ENCODE data around the gene CLDN2.

The CLDN2 gene

GRCh38 chrX:106899276-106899675 is 20.9 kb upstream of the CLDN2 start:
- Histone ChIP-seq H3K27ac (ENCODE audit: low read length) (no peak overlapping the region), H2AFZ (ENCODE audit: low read length) (no peak overlapping the region), H3K4me3 (ENCODE audit: low read length) (no peak overlapping the region), H3K27me3 (replicated peaks; ENCODE audit: insufficient read depth, low read length) (no peaks in the 10 kb centered on the region), H3K79me2 (ENCODE audit: low read length) (no peaks in the 10 kb centered on the region), H3K4me2 (ENCODE audit: low read depth, low read length) (no peak overlapping the region), H3K36me3 (replicated peaks; ENCODE audit: insufficient read depth, low read length) (no peaks in the 10 kb centered on the region), H3K9ac (ENCODE audit: low read length) (no peak overlapping the region), H3K9me2 (replicated peaks; ENCODE audit: insufficient read depth, low read length) (no peaks in the 10 kb centered on the region), H3K4me1 (ENCODE audit: low read length) (no peaks in the 10 kb centered on the region), H4K20me1 (ENCODE audit: insufficient read depth, low read length) (no peaks in the 10 kb centered on the region), H3K9me3 (replicated peaks; ENCODE audit: insufficient read depth, low read length) (no peaks in the 10 kb centered on the region), H3F3A (ENCODE audit: insufficient read depth, low read length) (no peaks in the 10 kb centered on the region)
- no peak for TF ChIP-seq EZH2 (optimal IDR thresholded peaks at IDR 0.05; ENCODE audit: low read depth, low read length)
- TF ChIP-seq CTCF (IDR thresholded peaks at IDR 0.05; ENCODE audit: low read length): no peak
- no peak for TF ChIP-seq EZH2phosphoT487 (IDR thresholded peaks at IDR 0.05; ENCODE audit: low read length)
- DNase-seq: no peak

- Histone ChIP-seq H3F3A (ENCODE audit: insufficient read depth, low read length) (no peaks in the 10 kb centered on the region), H2AFZ (ENCODE audit: low read length) (no peak overlapping the region), H3K9ac (ENCODE audit: low read length) (no peak overlapping the region), H3K4me1 (ENCODE audit: low read length) (no peaks in the 10 kb centered on the region), H4K20me1 (ENCODE audit: insufficient read depth, low read length) (no peaks in the 10 kb centered on the region), H3K79me2 (ENCODE audit: low read length) (no peaks in the 10 kb centered on the region), H3K9me2 (replicated peaks; ENCODE audit: insufficient read depth, low read length) (no peaks in the 10 kb centered on the region), H3K27me3 (replicated peaks; ENCODE audit: insufficient read depth, low read length) (no peaks in the 10 kb centered on the region), H3K9me3 (replicated peaks; ENCODE audit: insufficient read depth, low read length) (no peaks in the 10 kb centered on the region), H3K4me2 (ENCODE audit: low read depth, low read length) (no peak overlapping the region), H3K4me3 (ENCODE audit: low read length) (no peak overlapping the region), H3K36me3 (replicated peaks; ENCODE audit: insufficient read depth, low read length) (no peaks in the 10 kb centered on the region), H3K27ac (ENCODE audit: low read length) (no peak overlapping the region)
- no peak for TF ChIP-seq CTCF (IDR thresholded peaks at IDR 0.05; ENCODE audit: low read length)
- TF ChIP-seq EZH2phosphoT487 (IDR thresholded peaks at IDR 0.05; ENCODE audit: low read length): no peak
- TF ChIP-seq EZH2 (optimal IDR thresholded peaks at IDR 0.05; ENCODE audit: low read depth, low read length): no peak
- DNase-seq: no peak
Measured at GRCh38 chrX:106899841-106900240, 20.4 kb upstream of the CLDN2 start.

GRCh38 chrX:106901341-106901740 is 18.9 kb upstream of the CLDN2 start:
- no peaks in the 10 kb centered on the region for H3K9me3 ChIP-seq (replicated peaks; ENCODE audit: insufficient read depth, low read length)
- no peak overlapping the region for H3K27ac ChIP-seq (ENCODE audit: low read length)
- H4K20me1 ChIP-seq (ENCODE audit: insufficient read depth, low read length): no peaks in the 10 kb centered on the region
- H3K36me3 ChIP-seq (replicated peaks; ENCODE audit: insufficient read depth, low read length): no peaks in the 10 kb centered on the region
- H3K79me2 ChIP-seq (ENCODE audit: low read length): no peaks in the 10 kb centered on the region
- TF ChIP-seq EZH2phosphoT487 (IDR thresholded peaks at IDR 0.05; ENCODE audit: low read length): no peak
- TF ChIP-seq CTCF (IDR thresholded peaks at IDR 0.05; ENCODE audit: low read length): no peak
- no peak for TF ChIP-seq EZH2 (optimal IDR thresholded peaks at IDR 0.05; ENCODE audit: low read depth, low read length)
- H3F3A ChIP-seq (ENCODE audit: insufficient read depth, low read length): no peaks in the 10 kb centered on the region
- no peak for DNase-seq
- H3K4me1 ChIP-seq (ENCODE audit: low read length): no peaks in the 10 kb centered on the region
- no peak overlapping the region for H3K4me3 ChIP-seq (ENCODE audit: low read length)
- H3K9ac ChIP-seq (ENCODE audit: low read length): no peak overlapping the region
- H2AFZ ChIP-seq (ENCODE audit: low read length): no peak overlapping the region
- no peak overlapping the region for H3K4me2 ChIP-seq (ENCODE audit: low read depth, low read length)
- H3K27me3 ChIP-seq (replicated peaks; ENCODE audit: insufficient read depth, low read length): no peaks in the 10 kb centered on the region
- H3K9me2 ChIP-seq (replicated peaks; ENCODE audit: insufficient read depth, low read length): no peaks in the 10 kb centered on the region

Measured in MM.1S (cell line).